Naive thymus-derived CD8-positive, alpha-beta T cell (primary cell): ENCODE data around the gene SORCS2. TPM values are rescaled to one million over a fixed set of nuclear protein-coding genes. Genes with fewer than 3 reads are reported as not detected.

ENCODE experiments used
- ATAC-seq, 2 donors: fragments of 150-1000 bp; cut with Tn5 transposase in 1 of 2; sonication (Bioruptor Pico), chemical (Tn5 transposase) in 1 of 2; 1 replicate in 1 of 2; 2 replicates in 1 of 2; pipeline ENCODE4 v1.10.0; 2021; ENCODE audit warnings: mild to moderate bottlenecking in 2 of 2, moderate library complexity in 2 of 2
- POLR2A ChIA-PET: fragments of 350-600 bp; sonication (Branson Sonifier 250); formaldehyde crosslinking; loops from one replicate; lab custom pipeline; 2021; ENCODE audit warnings: antibody characterized with exemption; lab: Charles Lee
- DNase-seq, 10 donors: peaks; one replicate each; pipeline versions ENCODE4 v3.0.0 to v3.0.0-alpha.2; 2020 to 2022
- H3K27ac Mint-ChIP-seq, 10 donors: one replicate each; pipeline ENCODE4 v1.8.0; 2020 to 2022; ENCODE audit warnings: mild to moderate bottlenecking in 10 of 10, mixed read lengths in 10 of 10, moderate library complexity in 4 of 10, inconsistent platforms in 1 of 10
- H3K27me3 Mint-ChIP-seq, 5 donors: one replicate each; pipeline ENCODE4 v1.8.0; 2021 to 2022; ENCODE audit warnings: mixed read lengths in 5 of 5
- H3K36me3 Mint-ChIP-seq, 3 donors: one replicate each; pipeline ENCODE4 v1.8.0; 2020 to 2022; ENCODE audit warnings: mixed read lengths in 3 of 3, mild to moderate bottlenecking in 2 of 3, inconsistent platforms in 1 of 3
- H3K4me1 Mint-ChIP-seq, 4 donors: one replicate each; pipeline ENCODE4 v1.8.0; 2021 to 2022; ENCODE audit warnings: mixed read lengths in 4 of 4
- H3K4me3 Mint-ChIP-seq, 10 donors: one replicate each; pipeline ENCODE4 v1.8.0; 2020 to 2022; ENCODE audit warnings: mild to moderate bottlenecking in 10 of 10, mixed read lengths in 10 of 10, moderate library complexity in 6 of 10, inconsistent platforms in 1 of 10
- H3K9me3 Mint-ChIP-seq, 9 donors: one replicate each; pipeline ENCODE4 v1.8.0; 2020 to 2022; ENCODE audit warnings: mixed read lengths in 9 of 9, mild to moderate bottlenecking in 3 of 9, inconsistent platforms in 1 of 9, moderate library complexity in 1 of 9
- polyA plus RNA-seq, 3 donors: library from polyadenylated mRNA; unstranded; fragments of 300-500 nt; fragmentation: Illumina TruSeq; gene quantifications; one replicate each; pipeline ENCODE4 v1.2.3, GENCODE V29; 2021
- total RNA-seq, 8 experiments: library from RNA in 2 of 8; stranded (reverse) in 2 of 8; gene quantifications; one replicate each; pipeline ENCODE4 v1.2.3 and lab custom pipeline; 2021 to 2026

The SORCS2 gene
- total and polyA plus RNA-seq, 5 experiments from 2014 or later = not detected

DNA sequence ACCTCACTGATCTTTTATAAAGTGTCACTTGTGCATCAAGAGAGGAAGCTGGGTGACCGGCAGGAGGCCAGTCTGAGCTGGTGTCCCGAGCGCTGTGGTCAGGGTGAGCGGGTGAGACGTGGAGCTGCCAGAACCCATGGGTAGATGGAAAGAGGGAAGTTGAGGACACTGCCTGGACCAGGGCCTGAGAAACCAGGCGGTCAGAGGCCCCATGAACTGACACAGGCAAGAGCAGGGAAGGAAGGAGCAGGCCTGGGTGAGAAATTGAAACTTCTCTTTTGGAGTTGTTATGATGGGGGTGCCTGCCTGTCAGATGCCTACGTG, 554.7 kb downstream of the SORCS2 start:
- no peak for DNase-seq
- Mint-ChIP-seq H3K4me1 (peaks cover 17 to 26% (median 21%) of the 10 kb centered on the region in 4 donors), H3K27ac (peak overlapping the region in 3 of 10 donors; percentile 28 to 97 (median 77))

DNA sequence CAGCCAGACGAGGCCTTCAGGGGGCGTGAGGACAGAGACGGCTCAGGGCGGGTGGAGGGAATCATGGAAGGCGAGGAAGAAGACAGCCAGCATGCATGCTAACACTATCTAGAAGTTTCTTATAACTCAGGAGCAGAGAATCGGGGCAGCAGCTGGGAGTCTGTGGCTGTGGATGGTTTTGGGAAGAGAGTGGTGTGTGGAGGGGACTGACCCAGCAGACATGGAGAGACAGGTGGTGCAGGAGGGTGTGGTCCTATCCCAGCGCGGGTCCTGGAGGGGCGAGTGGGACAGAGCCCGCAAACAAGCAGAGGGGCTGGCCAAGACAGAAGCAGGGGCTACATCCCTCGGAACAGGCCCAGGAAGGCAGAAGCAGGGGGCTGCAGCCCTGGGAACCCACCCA, 555.2 kb downstream of the SORCS2 start:
- H3K4me3 Mint-ChIP-seq = no peak overlapping the region
- peaks cover 0 to 4% (median 0%) of the 10 kb centered on the region in 9 donors for H3K9me3 Mint-ChIP-seq
- ATAC-seq (no peak), DNase-seq (no peak)
- no peaks in the 10 kb centered on the region for H3K27me3 Mint-ChIP-seq
- H3K36me3 Mint-ChIP-seq = peaks cover 0 to 4% (median 0%) of the 10 kb centered on the region in 3 donors
- H3K4me1 Mint-ChIP-seq = peaks cover 17 to 26% (median 21%) of the 10 kb centered on the region in 4 donors
- peak overlapping the region in 4 of 10 donors; percentile 28 to 97 (median 43) for H3K27ac Mint-ChIP-seq
- POLR2A ChIA-PET = no interaction called here

More for the DNA sequence above, 554.7 kb downstream of the SORCS2 start:
- ATAC-seq = no peak
- H3K36me3 Mint-ChIP-seq = peaks cover 0 to 4% (median 0%) of the 10 kb centered on the region in 3 donors
- peak overlapping the region in 1 of 10 donors; percentile 16 for H3K4me3 Mint-ChIP-seq
- POLR2A ChIA-PET = no interaction called here
- H3K9me3 Mint-ChIP-seq = peaks cover 0 to 4% (median 0%) of the 10 kb centered on the region in 9 donors
- no peaks in the 10 kb centered on the region for H3K27me3 Mint-ChIP-seq

DNA sequence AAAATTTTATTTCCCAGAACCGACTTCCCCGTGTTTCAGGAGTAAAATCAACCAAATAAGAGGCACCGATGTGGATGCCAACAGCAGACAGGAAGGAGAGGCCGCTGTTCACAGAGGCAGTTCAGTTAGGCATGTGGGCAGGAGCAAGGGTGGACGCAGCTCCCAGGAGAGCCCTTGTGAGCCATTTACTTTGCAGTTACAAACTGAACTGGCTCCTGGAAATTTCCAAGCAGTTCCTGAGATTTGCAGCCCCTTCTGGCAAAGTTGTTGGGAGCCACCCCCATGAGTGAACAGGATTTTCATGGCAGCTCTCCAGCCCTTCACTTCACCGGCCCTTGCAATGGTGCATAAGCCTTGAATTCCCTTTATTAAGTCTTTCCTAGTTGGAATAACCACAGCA, 558.2 kb downstream of the SORCS2 start:
- Mint-ChIP-seq H3K27ac (peak overlapping the region in 2 of 10 donors; percentile 77 to 91), H3K9me3 (peaks cover 0 to 4% (median 0%) of the 10 kb centered on the region in 9 donors), H3K4me1 (peaks cover 13 to 32% (median 20%) of the 10 kb centered on the region in 4 donors), H3K36me3 (peaks cover 0 to 4% (median 0%) of the 10 kb centered on the region in 3 donors), H3K27me3 (no peaks in the 10 kb centered on the region), H3K4me3 (no peak overlapping the region)
- DNase-seq (no peak), ATAC-seq (no peak)
- POLR2A ChIA-PET = no interaction called here

DNA sequence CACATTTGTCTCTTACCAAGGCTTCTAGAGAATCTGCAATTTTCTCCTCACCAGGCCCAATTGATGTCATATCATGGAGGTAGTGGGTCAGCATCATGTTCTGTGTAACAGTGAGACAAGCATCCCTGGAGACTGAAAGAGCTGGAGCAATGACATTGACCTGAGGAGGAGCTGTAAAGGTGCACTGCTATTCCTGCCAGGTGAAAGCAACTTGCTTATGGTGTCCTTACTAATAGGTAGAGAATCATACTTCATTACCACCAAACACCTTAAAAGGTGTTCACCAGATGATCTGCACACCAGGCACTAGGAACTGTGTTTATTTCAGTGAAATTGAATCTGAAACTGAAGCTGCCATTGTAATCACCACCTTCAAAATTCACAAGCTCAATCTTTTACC, 558.6 kb downstream of the SORCS2 start:
- ATAC-seq (no peak), DNase-seq (no peak)
- no peaks in the 10 kb centered on the region for H3K27me3 Mint-ChIP-seq
- H3K4me3 Mint-ChIP-seq = no peak overlapping the region
- H3K4me1 Mint-ChIP-seq = peaks cover 13 to 32% (median 19%) of the 10 kb centered on the region in 4 donors
- peak overlapping the region in 1 of 10 donors; percentile 27 for H3K27ac Mint-ChIP-seq
- peaks cover 0 to 4% (median 0%) of the 10 kb centered on the region in 9 donors for H3K9me3 Mint-ChIP-seq
- POLR2A ChIA-PET = no interaction called here
- H3K36me3 Mint-ChIP-seq = peaks cover 0 to 4% (median 0%) of the 10 kb centered on the region in 3 donors

DNA sequence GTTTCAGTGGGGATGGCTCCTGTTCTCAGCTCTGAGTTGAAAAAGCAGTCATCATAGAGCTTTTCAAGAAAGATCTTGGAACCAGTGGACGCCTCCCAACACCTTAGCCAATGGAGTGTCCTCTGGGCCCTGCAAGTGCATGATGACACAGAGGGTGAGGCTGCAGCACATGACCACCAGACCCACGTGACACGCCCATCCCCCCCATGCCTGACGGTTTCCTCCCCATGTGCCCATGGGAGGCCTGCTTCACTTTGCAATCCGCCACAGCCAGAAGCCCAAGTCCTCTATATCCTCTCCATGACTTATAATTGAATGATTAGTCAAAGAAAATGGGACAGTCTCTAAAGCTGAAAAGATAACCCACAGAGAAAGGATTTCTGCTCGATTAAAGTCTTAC, 560.3 kb downstream of the SORCS2 start:
- Mint-ChIP-seq H3K27me3 (no peaks in the 10 kb centered on the region), H3K4me3 (no peak overlapping the region), H3K36me3 (peaks cover 0 to 4% (median 0%) of the 10 kb centered on the region in 3 donors), H3K9me3 (peaks cover 0 to 4% (median 0%) of the 10 kb centered on the region in 9 donors), H3K4me1 (peaks cover 10 to 32% (median 19%) of the 10 kb centered on the region in 4 donors), H3K27ac (no peak overlapping the region)
- DNase-seq = no peak
- POLR2A ChIA-PET = no interaction called here
- ATAC-seq = no peak

DNA sequence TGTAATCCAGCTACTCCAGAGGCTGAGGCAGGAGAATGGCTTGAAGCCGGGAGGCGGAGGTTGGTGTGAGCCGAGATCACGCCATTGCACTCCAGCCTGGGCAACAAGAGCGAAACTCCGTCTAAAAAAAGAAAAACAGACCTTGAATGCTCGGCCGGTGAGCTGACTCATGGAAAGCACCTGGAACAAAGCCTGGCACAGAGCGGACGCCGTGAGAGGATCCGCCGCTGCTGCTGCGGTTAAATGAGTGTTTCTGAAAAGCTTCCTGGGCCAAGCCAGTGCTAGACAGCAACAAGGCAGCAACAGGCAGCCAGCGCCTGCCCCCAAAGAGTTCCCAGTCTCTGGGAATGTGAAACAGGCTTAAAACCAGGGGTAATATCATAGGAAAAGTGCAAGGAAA, 560.9 kb downstream of the SORCS2 start:
- Mint-ChIP-seq H3K27me3 (no peaks in the 10 kb centered on the region), H3K9me3 (peaks cover 0 to 4% (median 0%) of the 10 kb centered on the region in 9 donors), H3K4me1 (peaks cover 12 to 35% (median 23%) of the 10 kb centered on the region in 4 donors), H3K27ac (no peak overlapping the region), H3K4me3 (no peak overlapping the region), H3K36me3 (peaks cover 0 to 4% (median 0%) of the 10 kb centered on the region in 3 donors)
- ATAC-seq = no peak
- DNase-seq = no peak
- POLR2A ChIA-PET = no interaction called here

DNA sequence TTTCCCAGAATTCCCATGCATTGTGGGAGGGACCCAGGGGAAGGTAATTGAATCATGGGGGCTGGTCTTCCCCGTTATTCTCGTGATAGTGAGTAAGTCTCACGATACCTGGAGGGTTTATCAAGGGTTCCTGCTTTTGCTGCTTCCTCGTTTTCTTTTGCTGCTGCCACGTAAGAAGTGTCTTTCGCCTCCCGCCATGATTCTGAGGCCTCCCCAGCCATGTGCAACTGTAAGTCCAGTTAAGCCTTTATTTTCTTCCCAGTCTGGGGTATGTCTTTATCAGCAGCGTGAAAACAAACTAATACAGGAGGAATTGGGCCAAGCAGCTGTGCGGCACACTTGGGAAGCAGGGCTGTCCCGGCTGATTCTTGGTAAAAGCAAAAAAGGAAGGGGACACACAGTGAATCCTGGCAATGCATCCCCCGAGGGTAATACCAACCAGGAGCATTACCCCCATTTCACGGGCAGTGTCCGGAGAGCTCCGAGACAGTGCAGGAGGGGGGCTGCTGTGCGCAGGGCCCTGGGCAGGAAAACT, 561.7 kb downstream of the SORCS2 start:
- peak overlapping the region in 1 of 10 donors; percentile 56 for H3K4me3 Mint-ChIP-seq
- peaks cover 0 to 4% (median 0%) of the 10 kb centered on the region in 3 donors for H3K36me3 Mint-ChIP-seq
- H3K27ac Mint-ChIP-seq = peak overlapping the region in 3 of 10 donors; percentile 27 to 69 (median 36)
- peaks cover 13 to 32% (median 24%) of the 10 kb centered on the region in 4 donors for H3K4me1 Mint-ChIP-seq
- no peaks in the 10 kb centered on the region for H3K27me3 Mint-ChIP-seq
- peaks cover 0 to 4% (median 0%) of the 10 kb centered on the region in 9 donors for H3K9me3 Mint-ChIP-seq
- POLR2A ChIA-PET = no interaction called here
- DNase-seq (no peak), ATAC-seq (no peak)

DNA sequence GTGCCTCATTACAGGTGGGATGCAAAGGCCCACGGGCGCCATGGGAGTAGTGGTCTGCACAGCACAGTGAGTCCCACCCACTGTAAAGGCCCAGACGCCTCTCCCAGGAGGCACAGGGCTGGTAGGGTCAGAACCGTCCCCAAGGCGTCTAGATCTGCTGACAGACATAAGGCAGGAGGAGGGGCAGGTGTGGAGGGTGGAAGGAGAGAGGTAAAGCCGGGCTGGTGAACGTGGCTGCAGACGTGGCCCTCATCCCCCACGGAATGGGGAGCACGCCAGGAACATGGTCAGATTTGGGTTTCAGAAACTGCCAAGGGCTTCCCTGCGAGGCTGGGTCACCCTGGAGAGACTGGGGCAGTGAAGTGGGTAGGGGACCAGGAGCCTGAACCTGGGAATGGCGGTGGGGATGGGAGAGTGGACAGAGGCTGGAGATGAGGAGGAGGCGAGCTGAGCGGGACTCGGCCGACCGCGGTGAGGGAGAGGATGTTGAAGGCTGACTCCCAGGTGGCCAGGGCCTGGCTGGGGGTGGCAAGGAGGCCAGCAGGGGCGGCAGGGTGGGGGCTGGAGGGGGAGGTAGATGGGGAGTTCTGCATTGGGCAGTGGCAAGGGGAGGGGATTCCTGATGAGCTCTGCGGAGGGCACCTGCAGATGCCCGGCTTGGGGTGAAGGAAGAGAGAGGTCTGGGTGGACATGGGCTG, 562.4 kb downstream of the SORCS2 start:
- Mint-ChIP-seq H3K4me3 (no peak overlapping the region), H3K4me1 (peaks cover 13 to 32% (median 26%) of the 10 kb centered on the region in 4 donors), H3K36me3 (peaks cover 0 to 4% (median 0%) of the 10 kb centered on the region in 3 donors), H3K9me3 (peaks cover 0 to 4% (median 0%) of the 10 kb centered on the region in 9 donors), H3K27ac (peak overlapping the region in 5 of 10 donors; percentile 25 to 81 (median 75)), H3K27me3 (no peaks in the 10 kb centered on the region)
- ATAC-seq (no peak), DNase-seq (no peak)
- POLR2A ChIA-PET = no interaction called here

DNA sequence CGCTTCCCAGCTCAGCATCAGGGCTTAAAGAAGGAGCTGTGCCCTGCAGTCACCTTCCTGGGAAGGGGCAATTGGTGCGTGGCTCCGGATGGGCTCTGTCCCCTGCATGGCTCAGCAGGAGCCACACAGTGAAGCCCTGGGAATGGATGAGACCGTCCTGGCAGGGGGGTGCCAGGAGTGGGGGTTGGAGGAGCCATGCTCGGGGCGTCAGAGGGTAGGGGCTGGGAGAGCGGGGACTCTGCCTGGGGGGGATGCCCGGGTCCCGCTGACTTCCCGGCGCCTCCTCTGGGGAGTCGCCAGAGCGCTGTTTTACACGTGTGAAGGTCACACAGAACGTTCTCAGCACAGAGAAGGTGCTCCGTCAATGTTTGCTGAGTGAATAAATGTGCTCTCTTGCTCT, 563.2 kb downstream of the SORCS2 start:
- ATAC-seq (no peak), DNase-seq (no peak)
- POLR2A ChIA-PET = no interaction called here
- no peaks in the 10 kb centered on the region for H3K27me3 Mint-ChIP-seq
- H3K4me3 Mint-ChIP-seq = no peak overlapping the region
- H3K4me1 Mint-ChIP-seq = peaks cover 11 to 29% (median 26%) of the 10 kb centered on the region in 4 donors
- H3K9me3 Mint-ChIP-seq = peaks cover 0 to 4% (median 0%) of the 10 kb centered on the region in 9 donors
- peaks cover 0 to 4% (median 0%) of the 10 kb centered on the region in 3 donors for H3K36me3 Mint-ChIP-seq
- H3K27ac Mint-ChIP-seq = no peak overlapping the region

DNA sequence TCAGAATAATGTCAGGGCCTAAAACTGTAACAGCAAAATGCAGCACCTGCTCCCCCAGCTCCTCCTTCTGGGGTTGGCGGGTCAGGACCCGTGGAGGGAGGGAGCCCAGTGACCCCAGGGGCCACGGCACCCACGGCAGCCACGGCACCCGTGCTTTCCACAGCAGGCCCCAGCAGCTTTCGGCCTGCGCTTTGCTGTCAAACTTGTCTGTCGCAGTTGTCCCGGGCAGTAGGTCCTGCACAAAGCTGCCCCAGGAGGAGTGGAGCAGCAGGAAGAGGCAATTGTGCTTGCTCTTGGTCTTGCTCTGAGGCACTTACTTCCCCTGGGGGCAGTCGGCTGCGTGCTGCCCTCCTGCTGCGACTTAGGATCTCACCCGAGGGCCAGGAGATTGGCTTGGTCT, 563.7 kb downstream of the SORCS2 start:
- no peaks in the 10 kb centered on the region for H3K27me3 Mint-ChIP-seq
- peaks cover 11 to 29% (median 26%) of the 10 kb centered on the region in 4 donors for H3K4me1 Mint-ChIP-seq
- ATAC-seq = no peak
- no peak overlapping the region for H3K4me3 Mint-ChIP-seq
- no peak for DNase-seq
- H3K9me3 Mint-ChIP-seq = peaks cover 0 to 1% (median 0%) of the 10 kb centered on the region in 9 donors
- H3K27ac Mint-ChIP-seq = peak overlapping the region in 1 of 10 donors; percentile 47
- POLR2A ChIA-PET = no interaction called here
- H3K36me3 Mint-ChIP-seq = peaks cover 0 to 3% (median 0%) of the 10 kb centered on the region in 3 donors

DNA sequence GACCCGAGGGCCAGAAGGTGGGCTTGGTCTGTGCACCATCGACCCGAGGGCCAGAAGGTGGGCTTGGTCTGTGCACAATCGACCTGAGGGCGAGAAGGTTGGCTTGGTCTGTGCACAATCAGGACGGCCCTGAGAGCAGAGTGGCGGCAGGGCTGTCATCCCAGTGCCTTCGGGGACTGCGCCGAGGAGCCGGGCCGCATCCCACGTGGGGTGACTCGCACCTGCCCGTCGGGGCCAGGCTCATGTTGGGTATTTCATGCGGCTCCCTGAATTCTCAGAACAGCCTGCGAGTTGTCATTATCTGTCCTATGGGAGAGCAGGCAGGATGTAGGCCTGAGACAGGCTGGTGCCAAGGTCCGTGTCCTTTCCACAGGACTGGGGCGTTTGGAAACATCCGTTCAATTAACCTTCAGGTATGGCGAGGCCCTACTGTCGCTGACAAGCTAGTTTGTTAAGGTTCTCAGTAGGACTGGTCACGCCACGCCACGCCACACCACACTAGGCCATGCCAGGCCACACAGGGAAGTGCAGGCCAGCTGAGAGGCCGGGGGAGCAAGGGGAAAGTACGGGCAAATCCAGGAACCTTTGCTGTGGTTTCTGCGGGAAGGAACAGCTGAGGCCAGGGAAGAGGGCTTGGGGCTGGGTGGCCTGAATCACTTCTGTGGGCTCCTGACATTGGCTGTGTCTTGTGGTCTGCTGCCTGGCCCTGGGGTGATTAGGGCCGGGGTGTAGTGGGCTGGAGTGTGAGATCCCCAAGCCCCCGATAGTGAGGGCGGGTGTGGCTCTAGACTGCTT, 564.4 kb downstream of the SORCS2 start:
- H3K4me1 Mint-ChIP-seq = peaks cover 15 to 36% (median 31%) of the 10 kb centered on the region in 4 donors
- H3K4me3 Mint-ChIP-seq = peak overlapping the region in 1 of 10 donors; percentile 20
- POLR2A ChIA-PET = no interaction called here
- DNase-seq = no peak
- H3K9me3 Mint-ChIP-seq = peaks cover 0 to 1% (median 0%) of the 10 kb centered on the region in 9 donors
- no peaks in the 10 kb centered on the region for H3K36me3 Mint-ChIP-seq
- peak overlapping the region in 8 of 10 donors; percentile 41 to 99 (median 78) for H3K27ac Mint-ChIP-seq
- H3K27me3 Mint-ChIP-seq = no peaks in the 10 kb centered on the region
- no peak for ATAC-seq
